ENCODE data around the gene FBXO17. TPM values are rescaled to one million over a fixed set of nuclear protein-coding genes. Genes with fewer than 3 reads are reported as not detected.

Gene FBXO17
- total RNA-seq, 1 experiment from 2014 or later = 16.8 TPM

DNA sequence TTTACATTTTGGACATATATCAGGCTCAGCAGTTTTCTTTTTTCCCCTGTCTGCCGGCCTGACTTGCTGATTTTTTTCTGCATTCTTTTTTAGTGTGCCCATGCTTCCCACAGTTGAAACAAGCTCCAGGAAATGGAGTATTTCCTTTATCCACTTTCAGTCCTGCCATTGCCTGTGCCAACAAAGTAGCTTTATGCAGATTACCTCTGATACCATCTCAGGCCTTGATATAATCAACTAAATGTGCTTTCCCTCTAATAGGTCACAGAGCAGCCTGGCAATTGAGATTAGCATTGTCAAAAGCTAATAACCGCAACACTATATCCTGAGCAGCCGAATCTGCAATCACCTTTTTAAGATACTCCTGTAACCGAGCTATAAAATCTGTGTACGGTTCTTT, 35.6 kb downstream of the FBXO17 start (continued):
- no peak for TF ChIP-seq ZNF532 (CRISPR knock-in tag; IDR thresholded peaks at IDR 0.05; ENCODE audit: borderline replicate concordance)

DNA sequence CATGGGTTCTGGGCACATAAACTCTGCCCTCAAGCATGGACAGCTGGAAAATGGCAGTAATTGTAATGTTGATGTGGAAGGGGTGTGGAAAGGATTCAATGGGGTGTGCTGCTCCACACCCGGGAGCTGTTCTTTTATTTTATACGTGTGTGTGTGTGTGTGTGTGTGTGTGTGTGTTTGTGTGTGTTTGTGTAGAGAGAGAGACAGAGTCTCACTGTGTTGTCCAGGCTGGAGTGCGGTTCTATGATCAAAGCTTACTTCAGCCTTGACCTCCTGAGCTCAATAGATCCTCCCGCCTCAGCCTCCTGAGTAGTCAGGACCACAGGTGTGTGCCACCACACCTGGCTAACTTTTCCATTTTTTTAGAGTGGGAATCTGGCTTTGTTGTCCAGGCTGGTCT, 42.0 kb downstream of the FBXO17 start:
- peaks cover 10% of the 10 kb centered on the region for H3K4me1 Mint-ChIP-seq
- TF ChIP-seq NFATC4 (CRISPR knock-in tag; IDR thresholded peaks at IDR 0.05) = no peak
- TF ChIP-seq AR (CRISPR knock-in tag; IDR thresholded peaks at IDR 0.05) = no peak
- no peak for TF ChIP-seq PRDM15 (CRISPR knock-in tag; IDR thresholded peaks at IDR 0.05)
- no peak for TF ChIP-seq CREM (CRISPR knock-in tag; IDR thresholded peaks at IDR 0.05)
- no peak for TF ChIP-seq ATF1 (CRISPR knock-in tag; IDR thresholded peaks at IDR 0.05)
- TF ChIP-seq ZNF423 (CRISPR knock-in tag; IDR thresholded peaks at IDR 0.05) = no peak
- no peak for TF ChIP-seq RELA (CRISPR knock-in tag; IDR thresholded peaks at IDR 0.05; ENCODE audit: borderline replicate concordance)
- no peak for TF ChIP-seq TP53 (CRISPR knock-in tag; IDR thresholded peaks at IDR 0.05)
- TF ChIP-seq ZNF671 (CRISPR knock-in tag; IDR thresholded peaks at IDR 0.05) = no peak
- no peak for TF ChIP-seq E2F5 (CRISPR knock-in tag; IDR thresholded peaks at IDR 0.05)
- no peak for TF ChIP-seq PRRX2 (CRISPR knock-in tag; IDR thresholded peaks at IDR 0.05)
- no peak for TF ChIP-seq SOX15 (CRISPR knock-in tag; IDR thresholded peaks at IDR 0.05)
- no peak for DNase-seq (ENCODE audit: low spot score)
- no peak overlapping the region for H3K4me3 Mint-ChIP-seq
- ChIA-PET POLR2A (interaction anchor here (0.6 kb wide), 1 partner anchor 367 kb away, joined by 4 read pairs; no protein-coding TSS in a partner anchor), CTCF (interaction anchor here (0.5 to 4.5 kb wide), 10 partner anchors 11 to 164 kb away, joined by 3 to 26 read pairs (median 4); partner anchors contain the start of genes NFKBIB and SIRT2)
- peaks cover 44% of the 10 kb centered on the region for H3K36me3 Mint-ChIP-seq
- no peak for ATAC-seq
- H3K27ac Mint-ChIP-seq = no peak overlapping the region
- peaks cover 34% of the 10 kb centered on the region for H3K9me3 Mint-ChIP-seq
- peaks cover 34% of the 10 kb centered on the region for H3K27me3 Mint-ChIP-seq (ENCODE audit: low read depth)

Measured in WTC11 (cell line).